Measurements from ENCODE around the gene TRIP10.

The TRIP10 gene

GRCh38 chr19:6719992-6720368 lies 19.5 kb upstream of the TRIP10 start:
- TF ChIP-seq CTCF (IDR thresholded peaks at IDR 0.05; ENCODE audit: control insufficient read depth, extremely low read depth, insufficient read depth): no peak
- no peak for DNase-seq (ENCODE audit: low read depth)
- no peak overlapping the region for H3K4me3 ChIP-seq (ENCODE audit: low read depth, low read length)

- H3K4me3 ChIP-seq (ENCODE audit: low read depth, low read length): no peak within 1 kb of the TSS
- DNase-seq (ENCODE audit: low read depth): no peak
- TF ChIP-seq CTCF (IDR thresholded peaks at IDR 0.05; ENCODE audit: control insufficient read depth, extremely low read depth, insufficient read depth): no peak
These were observed 18.9 kb upstream of the TRIP10 start, which contains the start of gene C3 for GRCh38 chr19:6720369-6721137. Gene C3, minus strand, starts transcription at chr19:6720650. Its CDS starts 61 bp downstream, at chr19:6720589.

- no peak for TF ChIP-seq CTCF (IDR thresholded peaks at IDR 0.05; ENCODE audit: control insufficient read depth, extremely low read depth, insufficient read depth)
- DNase-seq (ENCODE audit: low read depth): no peak
- H3K4me3 ChIP-seq (ENCODE audit: low read depth, low read length): no peak overlapping the region
These were observed 18.4 kb upstream of the TRIP10 start for GRCh38 chr19:6721138-6721474.

GRCh38 chr19:6721773-6722172 lies 17.7 kb upstream of the TRIP10 start:
- no peak for DNase-seq (ENCODE audit: low read depth)
- no peak for TF ChIP-seq CTCF (IDR thresholded peaks at IDR 0.05; ENCODE audit: control insufficient read depth, extremely low read depth, insufficient read depth)
- H3K4me3 ChIP-seq (ENCODE audit: low read depth, low read length): no peak overlapping the region

- H3K4me3 ChIP-seq (ENCODE audit: low read depth, low read length): no peak overlapping the region
- no peak for TF ChIP-seq CTCF (IDR thresholded peaks at IDR 0.05; ENCODE audit: control insufficient read depth, extremely low read depth, insufficient read depth)
- no peak for DNase-seq (ENCODE audit: low read depth)
These were observed 16.3 kb upstream of the TRIP10 start for GRCh38 chr19:6723108-6723618.

- H3K4me3 ChIP-seq (ENCODE audit: low read depth, low read length): no peak overlapping the region
- no peak for TF ChIP-seq CTCF (IDR thresholded peaks at IDR 0.05; ENCODE audit: control insufficient read depth, extremely low read depth, insufficient read depth)
- DNase-seq (ENCODE audit: low read depth): no peak
These were observed 15.7 kb upstream of the TRIP10 start for GRCh38 chr19:6723738-6724137.
